GM13976 (cell line): ENCODE measurements around the gene DPH2.

ENCODE experiments used
- DNase-seq: peaks from one replicate; pipeline ENCODE4 v3.0.0; 2012; ENCODE audit warnings: low spot score
- in situ Hi-C: fragments of 300-500 bp; cut with MboI; formaldehyde crosslinking; loops from one replicate; pipeline ENCODE4 v1.12.0; 2022; ENCODE audit warnings: low sequenced_read_pairs, mixed read lengths, inconsistent platforms; ENCODE audit not compliant: unreplicated experiment
- TF ChIP-seq, protein P1 (sequence below): IDR thresholded peaks from 2 replicates; pipeline ENCODE4 v1.5.1; 2012; ENCODE audit warnings: borderline replicate concordance, mild to moderate bottlenecking; ENCODE audit not compliant: insufficient read depth; ENCODE audit errors: extremely low read depth, missing control alignments, control extremely low read depth

The DPH2 gene

DNA sequence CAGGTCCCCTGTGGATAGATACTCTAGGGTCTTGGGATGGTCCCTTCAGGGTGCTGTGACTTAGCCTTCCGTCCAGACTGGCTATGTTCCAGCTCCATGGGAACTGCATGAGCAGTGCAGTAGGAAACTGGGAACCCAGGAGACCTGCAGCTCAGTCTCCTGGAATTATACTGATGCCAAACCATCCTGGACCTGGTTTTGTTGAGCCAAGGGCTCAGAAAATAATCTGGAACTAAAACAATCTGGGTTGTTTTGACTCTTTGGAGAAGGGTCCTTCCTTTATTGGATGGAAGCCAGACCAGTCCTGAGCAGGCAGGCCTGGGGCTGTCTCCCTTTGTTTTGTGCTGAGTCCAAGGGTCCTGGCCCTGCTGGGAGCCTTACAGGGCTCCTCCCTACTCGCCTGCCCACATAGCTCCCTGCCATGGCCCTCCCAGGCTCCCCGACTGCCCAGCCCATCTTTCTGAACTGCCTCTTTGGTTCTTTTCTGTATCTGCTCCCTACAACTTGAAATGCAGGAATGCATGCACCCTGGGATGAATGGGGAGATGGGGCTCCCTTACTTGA lies 21.9 kb upstream of the DPH2 start:
- no peak for DNase-seq
- TF ChIP-seq, protein P1, sequence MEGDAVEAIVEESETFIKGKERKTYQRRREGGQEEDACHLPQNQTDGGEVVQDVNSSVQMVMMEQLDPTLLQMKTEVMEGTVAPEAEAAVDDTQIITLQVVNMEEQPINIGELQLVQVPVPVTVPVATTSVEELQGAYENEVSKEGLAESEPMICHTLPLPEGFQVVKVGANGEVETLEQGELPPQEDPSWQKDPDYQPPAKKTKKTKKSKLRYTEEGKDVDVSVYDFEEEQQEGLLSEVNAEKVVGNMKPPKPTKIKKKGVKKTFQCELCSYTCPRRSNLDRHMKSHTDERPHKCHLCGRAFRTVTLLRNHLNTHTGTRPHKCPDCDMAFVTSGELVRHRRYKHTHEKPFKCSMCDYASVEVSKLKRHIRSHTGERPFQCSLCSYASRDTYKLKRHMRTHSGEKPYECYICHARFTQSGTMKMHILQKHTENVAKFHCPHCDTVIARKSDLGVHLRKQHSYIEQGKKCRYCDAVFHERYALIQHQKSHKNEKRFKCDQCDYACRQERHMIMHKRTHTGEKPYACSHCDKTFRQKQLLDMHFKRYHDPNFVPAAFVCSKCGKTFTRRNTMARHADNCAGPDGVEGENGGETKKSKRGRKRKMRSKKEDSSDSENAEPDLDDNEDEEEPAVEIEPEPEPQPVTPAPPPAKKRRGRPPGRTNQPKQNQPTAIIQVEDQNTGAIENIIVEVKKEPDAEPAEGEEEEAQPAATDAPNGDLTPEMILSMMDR, result no peak
- in situ Hi-C loops, result loop anchor here (25.0 kb wide), 2 partner anchors 411 to 711 kb away; partner anchors contain the start of gene PTPRF

DNA sequence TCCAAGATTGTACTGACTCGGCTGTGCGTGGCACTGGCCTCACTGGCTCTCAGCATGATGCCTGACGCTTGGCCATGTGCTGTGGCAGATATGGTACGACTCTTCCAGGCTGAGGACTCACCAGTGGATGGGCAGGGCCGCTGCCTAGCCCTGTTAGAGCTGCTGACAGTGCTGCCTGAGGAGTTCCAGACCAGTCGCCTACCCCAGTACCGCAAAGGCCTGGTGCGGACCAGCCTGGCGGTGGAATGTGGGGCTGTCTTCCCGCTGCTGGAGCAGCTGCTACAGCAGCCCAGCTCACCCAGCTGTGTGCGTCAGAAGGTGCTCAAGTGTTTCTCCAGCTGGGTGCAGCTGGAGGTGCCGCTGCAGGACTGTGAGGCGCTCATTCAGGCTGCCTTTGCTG lies 20.1 kb upstream of the DPH2 start:
- TF ChIP-seq, protein P1, result no peak
- in situ Hi-C loops, result loop anchor here (25.0 kb wide), 2 partner anchors 412 to 712 kb away; partner anchors contain the start of gene PTPRF
- no peak for DNase-seq

DNA sequence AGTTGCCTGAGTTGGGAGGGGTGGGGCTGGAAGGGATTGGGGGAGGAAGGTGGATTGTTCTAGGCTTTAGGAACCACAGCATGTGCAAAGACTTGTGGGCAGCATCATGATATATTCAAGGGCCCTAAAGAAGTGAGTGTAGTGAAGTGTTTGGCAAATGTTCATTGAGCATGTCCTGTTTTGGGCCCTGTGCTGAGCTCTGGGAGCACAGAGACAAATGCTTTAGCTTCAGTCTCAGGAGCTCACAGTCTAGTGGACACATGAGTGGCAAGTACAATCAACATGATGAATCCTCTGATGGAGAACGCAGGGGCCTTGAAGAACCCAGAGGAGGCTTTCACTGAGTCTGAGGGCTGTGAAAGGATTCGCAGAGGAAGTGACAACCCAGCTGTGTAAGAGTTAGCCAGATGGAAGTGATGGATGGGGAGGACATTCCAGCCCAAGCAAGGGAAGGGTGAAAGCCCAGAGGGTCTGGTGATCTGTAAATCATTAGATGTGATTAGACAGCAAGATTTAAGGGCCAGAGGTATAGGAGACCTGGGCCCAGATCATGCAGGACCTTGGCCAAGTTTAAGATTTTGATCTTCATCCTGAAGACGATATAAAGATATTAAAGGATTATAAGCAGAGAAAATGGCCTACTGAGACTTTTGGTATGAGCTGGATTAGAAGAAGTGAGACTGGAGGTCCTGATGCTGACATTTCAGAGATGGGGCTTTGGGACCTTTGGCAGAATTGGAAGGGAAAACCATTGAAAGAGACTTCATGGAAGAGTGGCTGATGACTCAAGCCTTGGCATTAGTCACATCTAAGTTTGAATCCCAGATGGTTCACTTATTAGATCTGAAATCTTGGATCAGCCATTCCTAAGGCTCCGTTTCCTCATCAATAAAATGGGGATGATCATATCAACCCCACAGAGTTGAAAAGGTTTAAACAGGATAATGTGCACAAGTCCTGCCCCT lies 18.5 kb upstream of the DPH2 start:
- DNase-seq, result no peak
- TF ChIP-seq, protein P1, result no peak
- in situ Hi-C loops, result no loop called here

DNA sequence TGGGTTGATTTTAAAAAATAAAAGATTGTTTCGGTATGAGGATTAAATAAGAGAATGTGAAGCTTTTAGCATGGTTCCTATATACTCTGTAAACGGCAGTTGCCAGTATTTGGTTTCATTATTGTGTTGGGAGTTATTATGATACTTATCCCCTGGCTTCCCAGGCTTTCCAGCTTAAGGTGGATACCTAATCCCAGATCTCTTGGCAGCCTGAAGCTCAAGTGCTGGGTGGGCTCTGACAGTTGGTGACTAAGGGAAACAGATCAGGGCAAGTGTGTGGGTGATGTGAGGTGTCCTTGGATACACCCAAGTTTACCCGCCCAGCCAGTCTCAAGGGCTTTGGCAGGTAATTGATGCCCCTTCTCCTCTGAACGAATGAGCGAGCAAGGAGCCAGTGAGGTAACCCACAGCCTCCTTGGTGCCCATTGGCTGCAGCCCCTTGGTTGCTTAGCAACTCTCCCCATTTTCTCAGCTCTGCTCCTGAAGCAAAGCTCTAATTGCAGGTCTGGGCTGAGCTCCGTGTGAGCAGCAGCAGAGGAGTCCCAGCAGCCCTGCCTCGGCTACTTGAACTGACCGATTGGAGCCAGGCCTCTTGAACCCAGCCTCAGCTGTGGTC lies 17.0 kb upstream of the DPH2 start:
- no peak for DNase-seq
- TF ChIP-seq, protein P1, result no peak
- in situ Hi-C loops, result no loop called here

DNA sequence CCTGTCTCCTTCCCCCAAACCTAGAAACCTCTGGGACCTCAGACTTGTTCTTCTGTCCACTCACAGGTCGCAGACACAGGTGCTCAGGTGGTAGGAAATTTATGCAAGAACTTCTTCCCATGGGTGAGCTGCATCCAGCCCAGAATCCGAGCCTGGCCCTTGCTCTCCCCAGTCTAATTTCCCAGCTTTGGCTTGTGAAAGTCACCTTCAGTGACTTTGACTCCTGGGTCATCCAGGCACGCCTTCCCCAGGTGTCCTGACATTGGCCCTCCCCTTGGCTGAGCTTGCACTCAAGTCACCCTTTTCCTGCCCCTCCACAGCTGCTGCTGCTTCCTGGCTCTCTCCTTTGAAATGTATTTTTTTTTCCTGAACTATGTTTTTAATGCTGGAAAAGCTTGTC lies 16.4 kb upstream of the DPH2 start:
- TF ChIP-seq, protein P1, result no peak
- in situ Hi-C loops, result no loop called here

DNA sequence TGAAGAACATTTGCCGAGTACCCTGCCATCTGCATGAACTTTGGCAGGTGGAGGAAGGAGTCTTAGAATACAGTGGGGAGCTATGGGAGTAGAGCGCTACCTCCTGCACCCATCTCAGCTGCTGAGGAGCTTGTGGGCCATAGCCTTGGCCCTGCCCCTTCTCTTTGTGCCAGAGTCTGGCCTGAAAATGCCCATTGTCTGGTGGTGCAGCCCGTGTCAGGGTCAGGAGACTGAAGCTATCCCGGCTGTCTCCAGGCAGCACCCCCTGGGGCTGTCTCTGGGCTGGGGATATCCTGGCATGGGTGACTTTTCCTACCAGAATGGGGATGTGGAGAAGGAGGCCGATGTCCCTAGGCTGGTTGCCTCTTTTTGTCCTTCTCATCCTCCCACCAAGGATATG lies 15.8 kb upstream of the DPH2 start:
- TF ChIP-seq, protein P1, result no peak
- DNase-seq, result no peak
- in situ Hi-C loops, result no loop called here

More for the DNA sequence above, 16.4 kb upstream of the DPH2 start:
- DNase-seq, result no peak
